NCI-H774 (cell line): ENCODE measurements around the gene B3GAT1.

ENCODE experiments used
- DNase-seq: peaks from one replicate; lab custom pipeline; 2025; lab: John Stamatoyannopoulos, UW

Gene B3GAT1

GRCh38 chr11:134333312-134333711, 78.7 kb downstream of the B3GAT1 start:
- no peak for DNase-seq

GRCh38 chr11:134332782-134333181, 79.3 kb downstream of the B3GAT1 start:
- DNase-seq, result no peak

- DNase-seq, result peak; percentile 35
Measured at GRCh38 chr11:134332189-134332631, 79.8 kb downstream of the B3GAT1 start.

GRCh38 chr11:134331354-134332188, 80.5 kb downstream of the B3GAT1 start, which contains the start of gene GLB1L2:
TSS of gene GLB1L2 (plus strand) at chr11:134331988. CDS start at chr11:134332062, 74 bp downstream.
- peak; percentile 82 for DNase-seq

- DNase-seq, result no peak
Measured at GRCh38 chr11:134330611-134331353, 81.3 kb downstream of the B3GAT1 start.
